Right lobe of liver (tissue), 4 donors: ENCODE measurements around the gene SLC5A3.

Experiments
- POLR2A ChIP-seq: fragments of 450-650 bp; IDR thresholded peaks from one replicate; pipeline ENCODE4 v1.6.1; 2017; ENCODE audit warnings: antibody characterized with exemption, mild to moderate bottlenecking
- TF ChIP-seq, protein P1 (sequence below), 4 donors: fragments of 200-600 bp in 3 of 4; fragments of 450-650 bp in 1 of 4; IDR thresholded peaks; one replicate each; pipeline versions ENCODE4 v1.5.1 to v1.8.0; 2016 to 2022; ENCODE audit warnings: antibody characterized with exemption in 4 of 4, mild to moderate bottlenecking in 2 of 4
- donor health status: DM: no; HTN: no; CAD: no.
- donor health status: DM: no; HTN: no; CAD: no.
- donor health status: DM: no; HTN: yes; CAD: no.

DNA sequence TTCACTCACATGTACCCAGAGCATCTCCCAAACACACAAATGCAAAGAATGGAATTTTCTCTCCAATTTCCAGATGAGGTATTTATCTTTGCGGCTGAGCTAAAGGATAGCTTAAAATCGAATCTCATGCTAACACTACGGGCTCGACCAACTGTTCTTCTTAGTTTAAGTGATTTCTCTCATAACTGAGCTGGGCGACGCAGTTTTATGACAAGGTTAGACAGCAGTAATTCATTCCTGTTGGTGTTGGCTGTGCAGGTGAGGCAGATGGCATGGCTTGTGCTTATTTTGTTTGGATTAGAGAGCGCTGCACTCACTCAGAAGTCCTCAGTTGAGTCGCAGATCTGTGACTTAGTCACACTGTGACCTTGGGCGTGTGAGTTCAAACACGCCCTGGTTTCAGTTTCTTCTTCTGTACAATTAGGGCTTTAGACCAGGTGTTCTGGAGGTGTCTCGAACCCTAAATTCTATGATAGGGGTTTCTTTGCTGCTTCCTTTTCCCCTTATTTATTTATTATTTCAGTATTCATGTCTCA, 41.5 kb upstream of the SLC5A3 start:
- TF ChIP-seq, protein P1, sequence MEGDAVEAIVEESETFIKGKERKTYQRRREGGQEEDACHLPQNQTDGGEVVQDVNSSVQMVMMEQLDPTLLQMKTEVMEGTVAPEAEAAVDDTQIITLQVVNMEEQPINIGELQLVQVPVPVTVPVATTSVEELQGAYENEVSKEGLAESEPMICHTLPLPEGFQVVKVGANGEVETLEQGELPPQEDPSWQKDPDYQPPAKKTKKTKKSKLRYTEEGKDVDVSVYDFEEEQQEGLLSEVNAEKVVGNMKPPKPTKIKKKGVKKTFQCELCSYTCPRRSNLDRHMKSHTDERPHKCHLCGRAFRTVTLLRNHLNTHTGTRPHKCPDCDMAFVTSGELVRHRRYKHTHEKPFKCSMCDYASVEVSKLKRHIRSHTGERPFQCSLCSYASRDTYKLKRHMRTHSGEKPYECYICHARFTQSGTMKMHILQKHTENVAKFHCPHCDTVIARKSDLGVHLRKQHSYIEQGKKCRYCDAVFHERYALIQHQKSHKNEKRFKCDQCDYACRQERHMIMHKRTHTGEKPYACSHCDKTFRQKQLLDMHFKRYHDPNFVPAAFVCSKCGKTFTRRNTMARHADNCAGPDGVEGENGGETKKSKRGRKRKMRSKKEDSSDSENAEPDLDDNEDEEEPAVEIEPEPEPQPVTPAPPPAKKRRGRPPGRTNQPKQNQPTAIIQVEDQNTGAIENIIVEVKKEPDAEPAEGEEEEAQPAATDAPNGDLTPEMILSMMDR (IDR thresholded peaks at IDR 0.05): no peak
- TF ChIP-seq POLR2A: no peak
